Measurements from ENCODE around the gene QSOX2.

Gene QSOX2

GRCh38 chr9:136187683-136188586 lies 57.7 kb downstream of the QSOX2 start:
- no peak for DNase-seq

- no peak for DNase-seq
Observed at GRCh38 chr9:136187197-136187596, 58.4 kb downstream of the QSOX2 start.

- no peak for DNase-seq
Observed at GRCh38 chr9:136186386-136186785, 59.2 kb downstream of the QSOX2 start.

DNA sequence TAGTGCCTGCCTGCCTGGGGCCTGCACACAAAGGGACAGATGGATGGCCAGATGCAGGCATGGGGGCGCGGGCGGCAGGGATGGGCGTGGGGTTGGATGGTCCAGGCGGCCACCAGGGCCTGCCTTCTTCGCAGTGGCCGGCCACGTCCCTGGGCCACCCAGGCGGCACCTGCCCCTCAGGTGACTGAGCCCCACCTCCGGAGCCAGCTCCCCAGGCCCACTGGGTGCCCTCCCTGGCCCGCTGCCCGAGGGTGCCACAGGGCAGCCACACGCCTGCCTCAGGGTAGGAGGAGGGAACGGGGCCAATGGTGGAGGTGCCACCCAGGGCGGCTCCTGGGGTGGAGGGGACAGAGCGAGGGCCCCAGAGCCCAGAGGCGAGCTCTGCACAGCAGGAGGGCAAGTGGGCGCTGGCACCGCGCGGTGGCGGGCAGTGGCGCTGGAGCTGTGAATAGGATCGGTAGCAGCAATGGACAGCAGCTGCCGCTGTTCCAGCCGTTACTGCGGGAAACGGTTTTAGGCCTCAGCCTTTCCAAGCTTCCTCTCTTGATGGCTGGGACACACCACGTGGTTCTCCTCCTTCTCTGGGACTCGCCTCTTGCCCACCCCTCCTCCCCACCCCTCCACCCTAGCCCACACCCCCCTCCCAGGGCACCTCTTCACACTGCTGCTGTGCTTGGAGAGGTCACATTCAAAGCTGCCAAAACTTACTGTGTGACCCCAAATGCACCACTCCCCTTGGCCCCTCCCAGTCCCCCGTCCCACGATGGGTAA lies 59.8 kb downstream of the QSOX2 start:
- DNase-seq, result peak; percentile 30

DNA sequence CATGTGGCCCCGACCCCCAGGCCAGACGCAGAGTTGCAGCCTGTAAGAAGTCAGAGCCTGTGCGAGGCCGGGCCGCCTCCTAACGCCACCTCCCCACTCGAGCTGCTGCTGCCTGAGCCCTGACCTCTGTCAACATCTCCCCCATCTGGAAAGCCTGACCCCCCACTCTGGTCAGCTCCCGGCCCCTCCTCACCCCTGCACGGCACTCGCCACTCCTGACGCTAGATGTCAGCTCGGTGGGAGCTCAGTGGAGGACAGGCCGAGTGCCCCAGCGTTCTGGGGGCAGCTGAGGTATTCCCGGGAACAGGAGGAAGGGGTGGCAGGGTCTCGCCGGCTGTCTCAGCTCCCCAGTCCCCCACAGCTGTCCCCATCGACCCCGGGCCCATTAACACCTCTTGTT lies 60.5 kb downstream of the QSOX2 start:
- no peak for DNase-seq

DNA sequence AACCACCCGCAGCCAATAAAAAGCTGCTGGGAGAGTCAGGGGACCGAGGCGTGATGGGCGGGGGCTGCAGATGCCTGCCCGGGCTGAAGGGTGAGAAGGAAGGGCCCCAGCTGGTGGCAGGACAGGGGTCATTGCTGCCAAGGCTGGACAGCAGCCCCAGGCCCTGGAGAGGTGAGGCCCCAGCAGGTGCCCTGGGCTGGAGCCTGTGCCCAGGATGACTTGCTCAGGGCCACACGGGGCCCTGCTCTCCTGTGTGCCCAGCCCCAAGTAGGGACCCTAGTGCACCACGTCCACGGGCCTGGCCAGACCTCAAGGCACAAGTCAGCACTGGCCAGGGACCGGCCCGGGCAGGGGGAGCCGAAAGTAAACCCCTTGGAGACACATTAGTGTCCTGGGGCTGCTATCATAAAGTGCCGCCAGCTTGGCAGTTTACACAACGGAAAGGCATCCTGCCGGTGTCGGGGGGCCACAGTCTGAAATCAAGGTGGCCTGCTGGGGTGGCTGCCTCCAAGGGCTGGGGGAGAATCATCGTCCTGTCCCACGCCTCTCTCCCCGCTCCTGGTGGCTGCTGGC lies 62.7 kb downstream of the QSOX2 start:
- no peak for DNase-seq

- no peak for DNase-seq
Observed at GRCh38 chr9:136182420-136182787, 63.2 kb downstream of the QSOX2 start.

DNA sequence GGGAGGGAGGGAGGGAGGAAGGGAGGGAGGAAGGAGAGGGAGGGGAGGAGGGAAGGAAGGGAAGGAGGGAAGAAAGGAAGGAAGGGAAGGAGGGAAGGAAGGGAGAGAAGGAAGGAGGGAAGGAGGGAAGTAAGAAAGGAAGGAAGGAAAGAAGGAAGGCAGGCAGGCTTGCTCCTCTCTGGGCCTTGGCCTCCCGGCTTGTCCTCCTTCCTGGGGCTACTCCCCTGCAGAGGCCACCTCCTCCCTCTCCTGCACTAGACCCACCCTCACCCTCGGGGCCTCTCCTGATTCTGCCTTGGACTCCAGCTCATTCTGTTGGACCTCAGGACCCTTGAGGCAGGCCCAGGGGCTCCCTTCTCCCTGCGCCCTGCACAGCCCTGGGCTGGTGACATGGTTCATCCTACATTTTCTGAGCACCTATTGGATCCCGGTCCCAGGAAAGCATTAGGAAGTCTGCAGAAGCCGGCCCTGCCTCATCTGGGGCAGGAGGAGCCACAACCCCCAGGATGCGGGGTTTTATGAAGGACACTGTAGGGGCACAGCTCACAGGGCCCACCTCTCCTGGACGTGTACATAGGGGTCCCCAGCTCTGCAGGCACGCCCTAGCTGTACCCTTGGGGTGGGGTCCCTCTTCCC lies 63.7 kb downstream of the QSOX2 start:
- no peak for DNase-seq

- no peak for DNase-seq
Observed at GRCh38 chr9:136180586-136180985, 65.0 kb downstream of the QSOX2 start.

DNA sequence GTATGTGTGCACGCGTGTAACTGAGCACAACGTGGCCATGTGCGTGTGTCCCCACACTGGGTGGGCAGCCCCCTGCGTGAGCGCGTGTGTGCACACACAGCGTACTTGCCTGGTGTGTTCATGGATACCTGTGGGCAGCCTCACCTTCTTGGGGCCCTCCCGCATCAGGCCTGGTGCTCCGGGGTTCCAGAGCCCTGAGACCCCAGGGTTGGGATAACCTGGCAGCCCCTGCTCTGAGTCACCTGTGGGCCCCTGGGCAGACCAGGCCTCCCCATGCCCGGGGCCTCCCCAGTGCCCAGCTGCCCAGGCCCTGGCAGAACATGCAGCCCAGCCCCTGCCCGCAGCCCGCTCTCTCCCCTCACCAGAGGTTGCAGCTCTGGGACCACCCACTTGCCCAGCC lies 65.9 kb downstream of the QSOX2 start:
- DNase-seq, result no peak

GRCh38 chr9:136179101-136179616 lies 66.5 kb downstream of the QSOX2 start:
- no peak for DNase-seq

- DNase-seq, result no peak
Observed at GRCh38 chr9:136178773-136179075, 66.9 kb downstream of the QSOX2 start.

GRCh38 chr9:136178061-136178772 lies 67.4 kb downstream of the QSOX2 start:
- DNase-seq, result no peak

- DNase-seq, result no peak
Observed at GRCh38 chr9:136177224-136177623, 68.4 kb downstream of the QSOX2 start.

GRCh38 chr9:136175616-136176197 lies 69.9 kb downstream of the QSOX2 start:
- DNase-seq, result no peak

DNA sequence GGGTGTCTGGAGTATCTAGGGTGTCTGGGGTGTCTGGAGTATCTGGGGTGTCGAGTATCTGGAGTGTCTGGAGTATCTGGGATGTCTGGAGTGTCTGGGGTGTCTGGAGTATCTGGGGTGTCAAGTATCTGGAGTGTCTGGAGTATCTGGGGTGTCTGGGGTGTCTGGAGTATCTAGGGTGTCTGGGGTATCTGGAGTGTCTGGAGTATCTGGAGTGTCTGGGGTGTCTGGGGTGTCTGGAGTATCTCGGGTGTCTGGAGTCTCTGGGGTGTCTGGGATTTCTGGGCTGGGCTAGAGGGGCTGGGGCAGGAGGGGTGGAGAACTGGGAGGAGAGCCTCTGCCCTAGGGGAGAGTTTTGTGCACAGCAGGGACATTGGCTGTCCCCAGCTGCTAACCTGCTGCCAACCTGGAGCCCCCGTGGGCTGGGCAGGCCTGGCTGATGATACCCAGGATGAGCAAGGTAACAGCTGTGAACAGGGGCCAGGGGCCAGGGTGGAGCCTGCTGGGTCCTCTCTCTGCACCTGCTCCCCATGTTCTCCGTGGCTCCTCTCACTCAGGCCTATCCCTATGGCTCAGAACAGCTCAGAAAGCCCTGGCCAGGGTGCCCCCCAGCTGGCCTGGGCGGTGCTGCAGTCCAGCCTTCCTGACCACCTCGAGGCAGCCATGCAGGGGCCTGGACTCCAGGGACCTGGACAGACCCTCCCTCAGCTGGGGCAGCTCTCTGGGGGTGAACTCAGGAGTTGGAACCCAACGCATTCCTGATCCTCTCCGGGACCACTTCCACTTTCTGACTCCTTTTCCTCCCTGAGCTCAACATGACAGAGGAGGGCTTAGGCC lies 70.6 kb downstream of the QSOX2 start:
- no peak for DNase-seq

GRCh38 chr9:136173648-136174290 lies 71.8 kb downstream of the QSOX2 start:
- DNase-seq, result no peak

DNA sequence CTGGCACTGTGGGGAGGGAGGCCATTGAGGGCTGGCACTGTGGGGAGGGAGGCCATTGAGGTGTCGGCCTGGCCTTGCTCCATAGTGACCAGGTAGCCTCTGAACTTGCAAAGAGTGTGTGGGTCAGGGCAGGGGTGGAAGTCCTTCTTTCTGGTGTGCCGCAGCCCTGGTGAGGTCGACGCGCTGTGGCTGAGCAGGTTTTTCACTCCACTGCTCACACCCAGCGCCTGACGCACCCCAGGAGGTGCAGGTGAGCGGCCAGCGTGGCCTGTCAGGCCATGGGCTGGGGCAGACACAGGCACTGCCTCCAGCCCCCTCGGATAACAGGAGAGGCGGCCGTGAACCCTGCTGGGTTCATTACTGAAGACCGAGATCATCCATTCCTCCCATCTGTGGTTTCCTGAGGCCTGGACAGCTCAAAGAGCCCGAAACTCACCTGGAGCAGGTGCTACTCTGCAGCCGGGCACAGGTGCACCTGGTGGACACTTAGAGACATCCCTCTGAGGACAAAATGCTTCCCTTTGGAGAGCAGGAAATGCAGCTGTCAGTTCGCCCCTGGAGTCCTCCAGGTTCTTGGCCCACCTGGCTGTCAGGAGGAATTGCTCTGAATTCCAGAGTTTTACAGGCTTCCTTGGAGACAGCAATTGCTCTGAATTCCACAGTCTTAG lies 73.1 kb downstream of the QSOX2 start:
- peak; percentile 48 for DNase-seq

DNA sequence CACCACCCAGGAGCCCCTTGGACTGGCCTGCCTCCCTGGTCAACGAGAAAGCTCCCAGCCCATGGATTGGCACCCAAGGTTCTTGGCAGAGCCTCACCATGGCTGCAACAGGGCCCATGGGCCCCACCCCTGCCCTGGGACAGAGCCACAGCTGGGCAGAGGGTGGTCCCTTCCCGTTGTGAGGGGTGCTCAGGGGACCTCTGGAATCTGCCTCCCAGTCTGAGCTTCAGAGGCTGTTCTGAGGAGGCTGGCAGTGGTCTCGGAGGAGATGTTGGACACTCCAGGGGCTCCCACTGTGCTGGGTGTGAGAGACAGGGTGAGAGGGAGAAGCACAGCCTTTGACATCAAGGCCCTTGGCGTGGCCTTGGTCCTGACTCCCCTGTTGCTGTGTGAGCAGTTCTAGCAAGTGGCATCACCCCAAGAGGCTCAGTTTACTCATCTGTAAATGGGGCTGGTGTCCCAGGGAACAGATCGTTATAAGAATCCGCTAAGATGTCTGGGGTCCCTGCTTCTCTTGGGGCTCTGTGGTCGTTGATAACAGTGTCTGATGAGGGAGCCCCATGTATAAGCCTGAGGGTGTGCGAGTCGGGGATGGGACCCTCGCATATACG lies 73.7 kb downstream of the QSOX2 start:
- no peak for DNase-seq

All from DMS153 (cell line).